ENCODE data around the gene COMMD1.
"Not testable (repeated sequence)": the region's sequence is repeated elsewhere in the genome, so short reads cannot be mapped to it uniquely, and the experiment has no call there.

Gene COMMD1

GRCh38 chr2:61922714-61923113, 17.2 kb downstream of the COMMD1 start:
- in situ Hi-C loops (cut with MboI; ENCODE audit: low sequenced_read_pairs), result no loop called here

- in situ Hi-C loops (cut with MboI; ENCODE audit: low sequenced_read_pairs), result no loop called here
Measured at GRCh38 chr2:61924895-61925663, 19.6 kb downstream of the COMMD1 start.

GRCh38 chr2:61926531-61927477, 21.3 kb downstream of the COMMD1 start:
- in situ Hi-C loops (cut with MboI; ENCODE audit: low sequenced_read_pairs), result no loop called here

GRCh38 chr2:61928826-61929461, 23.5 kb downstream of the COMMD1 start:
- in situ Hi-C loops (cut with MboI; ENCODE audit: low sequenced_read_pairs), result no loop called here

- in situ Hi-C loops (cut with MboI; ENCODE audit: low sequenced_read_pairs), result no loop called here
Measured at GRCh38 chr2:61937098-61937497, 31.6 kb downstream of the COMMD1 start.

- in situ Hi-C loops (cut with MboI; ENCODE audit: low sequenced_read_pairs), result no loop called here
Measured at GRCh38 chr2:61937886-61938285, 32.4 kb downstream of the COMMD1 start.

GRCh38 chr2:61938511-61938910, 33.0 kb downstream of the COMMD1 start:
- in situ Hi-C loops (cut with MboI; ENCODE audit: low sequenced_read_pairs), result no loop called here

GRCh38 chr2:61943251-61943650, 37.8 kb downstream of the COMMD1 start:
- in situ Hi-C loops (cut with MboI; ENCODE audit: low sequenced_read_pairs), result no loop called here

GRCh38 chr2:61946666-61947065, 41.2 kb downstream of the COMMD1 start:
- in situ Hi-C loops (cut with MboI; ENCODE audit: low sequenced_read_pairs), result no loop called here

- in situ Hi-C loops (cut with MboI; ENCODE audit: low sequenced_read_pairs), result no loop called here
Measured at GRCh38 chr2:61948661-61949457, 43.4 kb downstream of the COMMD1 start.

- in situ Hi-C loops (cut with MboI; ENCODE audit: low sequenced_read_pairs), result no loop called here
Measured at GRCh38 chr2:61949458-61949713, 43.9 kb downstream of the COMMD1 start.

GRCh38 chr2:61949714-61950560, 44.5 kb downstream of the COMMD1 start:
- in situ Hi-C loops (cut with MboI; ENCODE audit: low sequenced_read_pairs), result no loop called here

GRCh38 chr2:61950571-61951315, 45.3 kb downstream of the COMMD1 start:
- in situ Hi-C loops (cut with MboI; ENCODE audit: low sequenced_read_pairs), result no loop called here

GRCh38 chr2:61951881-61952280, 46.4 kb downstream of the COMMD1 start:
- in situ Hi-C loops (cut with MboI; ENCODE audit: low sequenced_read_pairs), result no loop called here

- in situ Hi-C loops (cut with MboI; ENCODE audit: low sequenced_read_pairs), result no loop called here
Measured at GRCh38 chr2:61952288-61952687, 46.8 kb downstream of the COMMD1 start.

GRCh38 chr2:61954856-61955255, 49.4 kb downstream of the COMMD1 start:
- in situ Hi-C loops (cut with MboI; ENCODE audit: low sequenced_read_pairs), result not testable (repeated sequence)

- in situ Hi-C loops (cut with MboI; ENCODE audit: low sequenced_read_pairs), result no loop called here
Measured at GRCh38 chr2:61959381-61960293, 54.2 kb downstream of the COMMD1 start.

GRCh38 chr2:61961231-61961901, 55.9 kb downstream of the COMMD1 start:
- in situ Hi-C loops (cut with MboI; ENCODE audit: low sequenced_read_pairs), result no loop called here

All from hTERT RPE-1 (cell line).